Left ventricle myocardium inferior (tissue), 1 donor: ENCODE measurements around the gene SLC33A1. TPM values are rescaled to one million over a fixed set of nuclear protein-coding genes. Genes with fewer than 3 reads are reported as not detected.

Experiments
- DNase-seq: peaks from one replicate; pipeline ENCODE4 v3.0.0-alpha.2; 2020
- H3K27ac ChIP-seq: fragments of 200-600 bp; replicated peaks from 2 replicates; pipeline ENCODE4 v1.8.0; 2021
- H3K27me3 ChIP-seq: fragments of 200-600 bp; 2 replicates; pipeline ENCODE4 v1.8.0; 2021; ENCODE audit warnings: low read depth
- H3K36me3 ChIP-seq: fragments of 200-600 bp; 2 replicates; pipeline ENCODE4 v1.8.0; 2021
- H3K4me1 ChIP-seq: fragments of 200-600 bp; 2 replicates; pipeline ENCODE4 v1.8.0; 2021
- H3K4me3 ChIP-seq: fragments of 200-600 bp; 2 replicates; pipeline ENCODE4 v1.8.0; 2021; ENCODE audit warnings: mild to moderate bottlenecking, moderate library complexity
- H3K9me3 ChIP-seq: fragments of 200-600 bp; replicated peaks from 2 replicates; pipeline ENCODE4 v1.8.0; 2021
- CTCF ChIP-seq: fragments of 200-600 bp; IDR thresholded peaks from 2 replicates; pipeline ENCODE4 v1.8.0; 2021; ENCODE audit warnings: antibody characterized with exemption, mild to moderate bottlenecking, borderline replicate concordance
- intact Hi-C: fragments of 100-400 bp; cut with micrococcal nuclease; formaldehyde crosslinking; loops from one replicate; pipeline ENCODE4 v1.11.0; 2022
- total RNA-seq: library from RNA; stranded (reverse); fragmentation: NEBNext Ultra II Directional; extraction: Animal tissue kit (Norgen Biotek cat#: 25700); gene quantifications from one replicate; pipeline ENCODE4 v1.2.1, GENCODE V29; 2021
- donor health status: DM: no; HTN: yes; CAD: no; lungs with severe emphysema.

Gene SLC33A1
- total RNA-seq, 1 donor from 2014 or later: 22.4 TPM

GRCh38 chr3:155791190-155791589, 63.0 kb downstream of the SLC33A1 start:
- no peak for TF ChIP-seq CTCF
- Histone ChIP-seq H3K9me3 (peaks cover 11% of the 10 kb centered on the region), H3K4me3 (no peak overlapping the region), H3K27ac (no peak overlapping the region), H3K36me3 (peaks cover 22% of the 10 kb centered on the region), H3K4me1 (no peaks in the 10 kb centered on the region), H3K27me3 (no peaks in the 10 kb centered on the region)
- no peak for DNase-seq
- intact Hi-C loops: no loop called here

GRCh38 chr3:155790272-155790925, 63.8 kb downstream of the SLC33A1 start:
- H3K4me3 ChIP-seq: no peak overlapping the region
- H3K27ac ChIP-seq: no peak overlapping the region
- H3K4me1 ChIP-seq: no peaks in the 10 kb centered on the region
- H3K9me3 ChIP-seq: peaks cover 11% of the 10 kb centered on the region
- H3K36me3 ChIP-seq: peaks cover 22% of the 10 kb centered on the region
- no peaks in the 10 kb centered on the region for H3K27me3 ChIP-seq
- intact Hi-C loops: no loop called here
- DNase-seq: no peak
- no peak for TF ChIP-seq CTCF

GRCh38 chr3:155785662-155786295, 68.4 kb downstream of the SLC33A1 start:
- no peak for DNase-seq
- H3K9me3 ChIP-seq: peaks cover 26% of the 10 kb centered on the region
- H3K4me1 ChIP-seq: no peaks in the 10 kb centered on the region
- no peaks in the 10 kb centered on the region for H3K27me3 ChIP-seq
- no peak overlapping the region for H3K27ac ChIP-seq
- TF ChIP-seq CTCF: no peak
- intact Hi-C loops: no loop called here
- H3K36me3 ChIP-seq: peaks cover 30% of the 10 kb centered on the region
- H3K4me3 ChIP-seq: no peak overlapping the region

GRCh38 chr3:155782390-155782953, 71.8 kb downstream of the SLC33A1 start:
- Histone ChIP-seq H3K4me1 (no peaks in the 10 kb centered on the region), H3K27ac (no peak overlapping the region), H3K36me3 (peaks cover 34% of the 10 kb centered on the region), H3K27me3 (no peaks in the 10 kb centered on the region), H3K9me3 (peaks cover 26% of the 10 kb centered on the region), H3K4me3 (no peak overlapping the region)
- intact Hi-C loops: no loop called here
- no peak for DNase-seq
- TF ChIP-seq CTCF: no peak

GRCh38 chr3:155780291-155780690, 73.9 kb downstream of the SLC33A1 start:
- Histone ChIP-seq H3K36me3 (peaks cover 34% of the 10 kb centered on the region), H3K4me1 (no peaks in the 10 kb centered on the region), H3K27me3 (no peaks in the 10 kb centered on the region), H3K4me3 (no peak overlapping the region), H3K9me3 (peaks cover 26% of the 10 kb centered on the region), H3K27ac (no peak overlapping the region)
- no peak for TF ChIP-seq CTCF
- intact Hi-C loops: no loop called here
- no peak for DNase-seq
